ENCODE data around the gene MRPL17. TPM values are rescaled to one million over a fixed set of nuclear protein-coding genes. Genes with fewer than 3 reads are reported as not detected.

MRPL17 gene
- total and polyA plus RNA-seq, 5 donors from 2014 or later, result 10.0 to 35.5 (median 24.8) TPM

DNA sequence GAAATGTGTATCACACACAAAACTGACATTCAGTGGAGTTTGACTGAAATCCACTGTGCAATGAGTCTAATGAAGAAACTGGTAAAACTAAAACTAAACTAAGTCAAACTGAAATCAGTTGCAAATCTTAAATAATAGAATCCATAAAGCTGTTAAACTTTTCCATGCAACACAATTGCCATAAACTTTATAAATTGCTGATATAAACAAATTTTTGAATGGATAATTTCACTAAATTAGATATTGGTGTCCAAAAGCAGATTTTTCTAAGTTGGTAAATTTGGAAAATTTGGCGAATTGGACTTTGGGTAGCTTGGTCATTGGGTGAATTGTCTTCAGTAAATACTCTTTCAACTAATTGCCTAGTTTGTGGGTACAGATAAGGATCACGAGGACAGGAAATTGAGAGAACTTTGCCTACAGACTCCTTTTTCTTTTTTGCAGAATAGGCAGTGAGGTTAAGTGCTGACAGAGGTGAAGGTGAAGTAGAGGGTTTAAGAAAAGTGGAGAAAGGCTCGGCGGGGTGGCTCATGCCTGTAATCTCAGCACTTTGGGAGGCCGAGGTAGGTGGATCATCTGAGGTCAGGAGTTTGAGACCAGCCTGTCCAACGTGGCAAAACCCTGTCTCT lies 12.8 kb downstream of the MRPL17 start:
- ATAC-seq (ENCODE audit: low read depth in 2 of 2) (no peak), DNase-seq (peak in 1 of 3 donors; percentile 54)
- Histone ChIP-seq H3K4me3 (ENCODE audit: low read depth, low read length) (no peak overlapping the region), H3K27me3 (ENCODE audit: control insufficient read depth, insufficient read depth, low read length) (no peaks in the 10 kb centered on the region), H3K9me3 (ENCODE audit: control insufficient read depth in 2 of 2, low read length in 2 of 2) (no peaks in the 10 kb centered on the region), H3K27ac (ENCODE audit: insufficient read depth, low read length, poor library complexity, severe bottlenecking) (no peak overlapping the region), H3K36me3 (ENCODE audit: control insufficient read depth, insufficient read depth, low read length) (no peaks in the 10 kb centered on the region), H3K4me1 (ENCODE audit: control insufficient read depth, insufficient read depth, low read length, poor library complexity, severe bottlenecking) (peaks cover 26% of the 10 kb centered on the region)
- H3K27me3 Mint-ChIP-seq, result peaks cover 4% of the 10 kb centered on the region
- H3K4me3 Mint-ChIP-seq, result peak overlapping the region; percentile 11 to 83 (median 56)
- no peaks in the 10 kb centered on the region for H3K9me3 Mint-ChIP-seq
- peaks cover 36 to 76% (median 41%) of the 10 kb centered on the region in 4 donors for H3K4me1 Mint-ChIP-seq
- H3K27ac Mint-ChIP-seq, result peak overlapping the region in 2 of 3 donors; percentile 76 to 84
- H3K36me3 Mint-ChIP-seq, result no peaks in the 10 kb centered on the region

DNA sequence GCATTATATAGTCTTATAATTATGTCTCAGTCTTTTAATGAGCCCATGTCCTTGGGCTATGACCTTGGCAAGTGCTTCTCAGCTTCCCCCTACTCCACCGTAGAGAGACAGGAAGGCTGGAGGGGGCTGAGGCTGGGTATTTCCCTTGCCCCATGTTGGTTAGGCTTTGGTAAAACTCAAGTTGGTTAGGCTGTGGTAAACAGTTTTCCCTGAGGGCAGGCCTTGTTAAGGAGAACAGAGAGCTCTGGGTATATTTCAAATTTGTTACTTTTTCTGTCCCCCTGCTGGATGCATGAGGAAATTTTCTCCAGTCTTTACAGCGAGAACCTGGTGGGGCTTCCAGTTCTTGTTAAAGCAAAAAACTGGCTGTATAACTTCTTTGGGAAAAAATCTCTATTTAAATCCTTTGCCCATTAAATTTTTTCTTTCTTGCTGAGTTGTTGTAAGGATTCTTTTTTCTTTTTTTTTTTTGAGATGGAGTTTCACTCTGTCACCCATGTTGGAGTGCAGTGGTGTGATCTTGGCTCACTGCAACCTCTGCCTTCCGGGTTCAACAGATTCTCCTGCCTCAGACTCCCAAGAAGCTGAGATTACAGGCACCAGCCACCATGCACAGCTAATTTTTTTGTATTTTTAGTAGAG lies 15.3 kb downstream of the MRPL17 start:
- Histone ChIP-seq H3K4me3 (ENCODE audit: low read depth, low read length) (no peak overlapping the region), H3K9me3 (ENCODE audit: control insufficient read depth in 2 of 2, low read length in 2 of 2) (no peaks in the 10 kb centered on the region), H3K4me1 (ENCODE audit: control insufficient read depth, insufficient read depth, low read length, poor library complexity, severe bottlenecking) (peaks cover 14% of the 10 kb centered on the region), H3K27ac (ENCODE audit: insufficient read depth, low read length, poor library complexity, severe bottlenecking) (no peak overlapping the region), H3K36me3 (ENCODE audit: control insufficient read depth, insufficient read depth, low read length) (no peaks in the 10 kb centered on the region), H3K27me3 (ENCODE audit: control insufficient read depth, insufficient read depth, low read length) (no peaks in the 10 kb centered on the region)
- Mint-ChIP-seq H3K4me1 (peaks cover 22 to 59% (median 32%) of the 10 kb centered on the region in 4 donors), H3K27me3 (peaks cover 11% of the 10 kb centered on the region), H3K27ac (no peak overlapping the region), H3K4me3 (no peak overlapping the region), H3K9me3 (peaks cover 0 to 3% (median 0%) of the 10 kb centered on the region in 7 donors), H3K36me3 (no peaks in the 10 kb centered on the region)
- DNase-seq, result peak in 2 of 3 donors; percentile 47 to 67
- peak; percentile 43 to 44 for ATAC-seq (ENCODE audit: low read depth in 2 of 2)

DNA sequence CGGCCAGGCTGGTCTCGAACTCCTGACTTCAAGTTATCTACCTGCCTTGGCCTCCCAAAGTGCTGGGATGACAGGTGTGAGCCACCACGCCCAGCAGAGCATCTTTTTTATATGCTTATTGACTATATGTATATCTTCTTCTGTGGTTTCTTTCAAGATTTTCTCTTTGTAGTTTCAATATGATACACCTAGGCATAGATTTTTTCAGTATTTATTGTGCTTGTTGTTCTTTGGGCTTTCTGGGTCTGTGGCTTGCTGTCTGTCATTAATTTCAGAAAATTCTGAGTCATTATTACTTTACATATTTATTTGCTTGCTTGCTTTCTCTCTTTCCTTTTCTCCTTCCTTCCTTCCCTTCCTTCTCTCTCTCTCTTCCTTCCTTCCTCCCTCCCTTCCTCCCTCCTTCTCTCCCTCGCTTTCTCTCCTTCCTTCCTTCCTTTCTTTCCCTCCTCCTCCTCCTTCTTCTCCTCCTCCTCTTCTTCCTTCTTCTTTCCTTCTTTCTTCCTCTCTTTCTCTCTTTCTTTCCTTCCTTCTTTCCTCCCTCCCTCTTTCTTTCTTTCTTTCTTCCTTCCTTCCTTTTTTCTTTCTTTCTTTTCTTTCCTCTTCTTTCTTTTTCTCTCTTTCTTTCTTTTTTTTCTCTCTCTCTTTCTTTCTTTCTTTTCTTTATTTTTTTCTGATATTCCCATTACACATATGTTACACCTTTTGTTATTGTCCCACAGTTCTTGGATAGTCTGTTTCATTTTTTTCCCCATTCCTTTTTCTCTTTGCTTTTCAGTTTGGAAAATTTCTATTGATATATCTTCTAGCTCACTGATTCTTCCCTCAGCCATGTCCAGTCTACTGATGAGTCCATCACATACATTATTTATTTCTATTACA lies 16.6 kb downstream of the MRPL17 start:
- Mint-ChIP-seq H3K27me3 (peaks cover 11% of the 10 kb centered on the region), H3K4me3 (no peak overlapping the region), H3K9me3 (peaks cover 0 to 3% (median 0%) of the 10 kb centered on the region in 7 donors), H3K27ac (peak overlapping the region in 1 of 3 donors; percentile 10), H3K36me3 (no peaks in the 10 kb centered on the region), H3K4me1 (peaks cover 16 to 46% (median 23%) of the 10 kb centered on the region in 4 donors)
- DNase-seq (peak in 1 of 3 donors; percentile 29), ATAC-seq (ENCODE audit: low read depth in 2 of 2) (no peak)
- Histone ChIP-seq H3K36me3 (ENCODE audit: control insufficient read depth, insufficient read depth, low read length) (no peaks in the 10 kb centered on the region), H3K9me3 (ENCODE audit: control insufficient read depth in 2 of 2, low read length in 2 of 2) (no peaks in the 10 kb centered on the region), H3K27ac (ENCODE audit: insufficient read depth, low read length, poor library complexity, severe bottlenecking) (no peak overlapping the region), H3K4me3 (ENCODE audit: low read depth, low read length) (no peak overlapping the region), H3K27me3 (ENCODE audit: control insufficient read depth, insufficient read depth, low read length) (no peaks in the 10 kb centered on the region), H3K4me1 (ENCODE audit: control insufficient read depth, insufficient read depth, low read length, poor library complexity, severe bottlenecking) (peaks cover 14% of the 10 kb centered on the region)

DNA sequence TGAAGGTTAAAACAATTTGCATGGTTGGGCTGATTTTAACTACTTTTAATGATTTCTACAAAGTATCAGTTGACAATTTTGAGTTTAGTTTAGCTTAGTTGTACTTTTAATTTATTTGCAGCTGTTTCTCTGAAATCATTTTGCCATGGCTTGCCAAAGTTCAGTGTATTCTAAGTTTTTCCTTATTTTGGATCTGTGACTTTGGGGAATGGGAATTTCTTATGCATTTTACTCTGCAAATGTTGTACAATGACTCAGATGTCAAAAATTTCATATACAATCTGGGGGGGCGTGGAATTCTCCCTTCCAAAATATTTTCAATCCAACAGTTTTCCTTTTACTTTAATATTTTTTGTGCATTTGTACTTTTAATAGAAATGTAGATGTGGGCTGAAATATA lies 18.6 kb downstream of the MRPL17 start:
- DNase-seq, result no peak

DNA sequence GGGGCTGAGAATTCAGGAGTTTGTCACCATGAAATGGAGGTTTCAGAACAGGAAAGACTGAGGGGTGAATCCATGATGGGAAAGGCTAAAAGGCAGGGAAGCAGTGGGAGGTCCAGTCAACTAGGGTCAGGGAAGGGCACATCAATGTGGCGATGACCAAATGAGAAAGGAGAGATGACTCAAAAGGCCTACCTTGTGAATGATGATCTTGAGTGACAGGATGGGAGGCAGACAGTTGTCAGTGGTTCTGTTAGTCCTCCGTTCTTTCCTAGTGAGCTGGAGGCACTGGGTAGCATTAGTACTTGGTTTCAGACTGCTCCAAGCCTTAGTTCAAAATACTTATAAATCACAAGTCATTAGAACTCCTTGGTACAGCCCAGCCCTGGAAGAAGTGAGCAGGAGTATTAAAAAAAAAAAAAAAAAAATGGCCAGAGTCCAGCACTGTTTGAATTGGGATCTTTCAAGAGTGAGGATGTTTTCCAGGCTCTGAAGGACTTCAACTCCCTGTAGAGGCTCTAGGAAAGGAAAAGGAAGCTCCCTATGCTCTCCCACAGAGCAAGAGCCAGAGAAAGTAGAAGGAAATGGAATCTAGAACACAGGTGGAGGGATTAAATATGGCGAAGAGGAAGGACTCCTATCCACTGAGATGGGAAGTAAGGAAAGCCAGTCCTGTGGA lies 19.2 kb downstream of the MRPL17 start:
- no peaks in the 10 kb centered on the region for H3K36me3 ChIP-seq (ENCODE audit: control insufficient read depth, insufficient read depth, low read length)
- peaks cover 11% of the 10 kb centered on the region for H3K27me3 Mint-ChIP-seq
- H3K36me3 Mint-ChIP-seq, result no peaks in the 10 kb centered on the region
- H3K4me3 ChIP-seq (ENCODE audit: low read depth, low read length), result no peak overlapping the region
- peak overlapping the region in 2 of 3 donors; percentile 21 to 31 for H3K27ac Mint-ChIP-seq
- no peaks in the 10 kb centered on the region for H3K9me3 ChIP-seq (ENCODE audit: control insufficient read depth in 2 of 2, low read length in 2 of 2)
- no peak overlapping the region for H3K27ac ChIP-seq (ENCODE audit: insufficient read depth, low read length, poor library complexity, severe bottlenecking)
- DNase-seq (no peak), ATAC-seq (ENCODE audit: low read depth in 2 of 2) (no peak)
- H3K9me3 Mint-ChIP-seq, result peaks cover 0 to 3% (median 0%) of the 10 kb centered on the region in 7 donors
- no peak overlapping the region for H3K4me3 Mint-ChIP-seq
- no peaks in the 10 kb centered on the region for H3K27me3 ChIP-seq (ENCODE audit: control insufficient read depth, insufficient read depth, low read length)
- H3K4me1 ChIP-seq (ENCODE audit: control insufficient read depth, insufficient read depth, low read length, poor library complexity, severe bottlenecking), result no peaks in the 10 kb centered on the region
- peaks cover 0 to 28% (median 10%) of the 10 kb centered on the region in 4 donors for H3K4me1 Mint-ChIP-seq

More for the DNA sequence above, 18.6 kb downstream of the MRPL17 start:
- H3K27ac Mint-ChIP-seq, result no peak overlapping the region
- Histone ChIP-seq H3K4me1 (ENCODE audit: control insufficient read depth, insufficient read depth, low read length, poor library complexity, severe bottlenecking) (no peaks in the 10 kb centered on the region), H3K4me3 (ENCODE audit: low read depth, low read length) (no peak overlapping the region), H3K27me3 (ENCODE audit: control insufficient read depth, insufficient read depth, low read length) (no peaks in the 10 kb centered on the region), H3K9me3 (ENCODE audit: control insufficient read depth in 2 of 2, low read length in 2 of 2) (no peaks in the 10 kb centered on the region), H3K27ac (ENCODE audit: insufficient read depth, low read length, poor library complexity, severe bottlenecking) (no peak overlapping the region), H3K36me3 (ENCODE audit: control insufficient read depth, insufficient read depth, low read length) (no peaks in the 10 kb centered on the region)
- H3K4me3 Mint-ChIP-seq, result no peak overlapping the region
- H3K27me3 Mint-ChIP-seq, result peaks cover 11% of the 10 kb centered on the region
- peaks cover 0 to 3% (median 0%) of the 10 kb centered on the region in 7 donors for H3K9me3 Mint-ChIP-seq
- ATAC-seq (ENCODE audit: low read depth in 2 of 2), result no peak
- H3K36me3 Mint-ChIP-seq, result no peaks in the 10 kb centered on the region
- H3K4me1 Mint-ChIP-seq, result peaks cover 2 to 28% (median 10%) of the 10 kb centered on the region in 4 donors

GRCh38 chr11:6660712-6661111 lies 22.4 kb downstream of the MRPL17 start:
- ATAC-seq (ENCODE audit: low read depth in 2 of 2) (no peak), DNase-seq (no peak)
- Histone ChIP-seq H3K36me3 (ENCODE audit: control insufficient read depth, insufficient read depth, low read length) (no peaks in the 10 kb centered on the region), H3K27me3 (ENCODE audit: control insufficient read depth, insufficient read depth, low read length) (peaks cover 13% of the 10 kb centered on the region), H3K27ac (ENCODE audit: insufficient read depth, low read length, poor library complexity, severe bottlenecking) (no peak overlapping the region), H3K9me3 (ENCODE audit: control insufficient read depth in 2 of 2, low read length in 2 of 2) (no peaks in the 10 kb centered on the region), H3K4me3 (ENCODE audit: low read depth, low read length) (no peak overlapping the region), H3K4me1 (ENCODE audit: control insufficient read depth, insufficient read depth, low read length, poor library complexity, severe bottlenecking) (no peaks in the 10 kb centered on the region)
- H3K9me3 Mint-ChIP-seq, result peaks cover 0 to 4% (median 0%) of the 10 kb centered on the region in 7 donors
- no peak overlapping the region for H3K27ac Mint-ChIP-seq
- peaks cover 23% of the 10 kb centered on the region for H3K27me3 Mint-ChIP-seq
- H3K4me3 Mint-ChIP-seq, result no peak overlapping the region
- no peaks in the 10 kb centered on the region for H3K36me3 Mint-ChIP-seq
- H3K4me1 Mint-ChIP-seq, result peaks cover 0 to 15% (median 2%) of the 10 kb centered on the region in 4 donors

DNA sequence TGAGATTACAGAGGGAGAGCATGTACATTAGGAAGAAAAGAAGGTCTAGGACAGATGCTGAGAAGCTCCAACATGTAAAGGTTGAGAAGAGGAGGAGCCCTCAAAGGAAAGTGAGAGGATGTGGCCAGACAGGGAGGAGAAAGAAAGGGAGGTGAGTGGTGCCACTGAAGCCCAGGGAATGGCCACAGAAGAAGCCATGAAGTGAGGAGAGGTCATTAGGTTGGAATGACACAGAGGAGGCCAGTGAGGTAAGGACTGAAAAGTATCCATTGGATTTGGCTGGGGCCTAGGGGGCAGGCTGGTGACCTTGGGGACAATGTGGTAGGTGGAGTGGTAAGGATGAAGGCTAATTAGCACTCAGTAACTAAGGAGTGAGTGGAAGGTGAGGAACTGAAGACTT lies 24.5 kb downstream of the MRPL17 start:
- H3K4me1 Mint-ChIP-seq, result peaks cover 0 to 12% (median 2%) of the 10 kb centered on the region in 4 donors
- H3K4me1 ChIP-seq (ENCODE audit: control insufficient read depth, insufficient read depth, low read length, poor library complexity, severe bottlenecking), result peaks cover 4% of the 10 kb centered on the region
- no peaks in the 10 kb centered on the region for H3K9me3 ChIP-seq (ENCODE audit: control insufficient read depth in 2 of 2, low read length in 2 of 2)
- no peaks in the 10 kb centered on the region for H3K36me3 Mint-ChIP-seq
- no peak overlapping the region for H3K4me3 Mint-ChIP-seq
- H3K27ac Mint-ChIP-seq, result no peak overlapping the region
- H3K9me3 Mint-ChIP-seq, result peaks cover 0 to 4% (median 0%) of the 10 kb centered on the region in 7 donors
- no peaks in the 10 kb centered on the region for H3K36me3 ChIP-seq (ENCODE audit: control insufficient read depth, insufficient read depth, low read length)
- H3K27me3 Mint-ChIP-seq, result peaks cover 18% of the 10 kb centered on the region
- H3K4me3 ChIP-seq (ENCODE audit: low read depth, low read length), result no peak overlapping the region
- DNase-seq (no peak), ATAC-seq (ENCODE audit: low read depth in 2 of 2) (no peak)
- peaks cover 18% of the 10 kb centered on the region for H3K27me3 ChIP-seq (ENCODE audit: control insufficient read depth, insufficient read depth, low read length)
- no peak overlapping the region for H3K27ac ChIP-seq (ENCODE audit: insufficient read depth, low read length, poor library complexity, severe bottlenecking)

Measured in CD4-positive, CD25-positive, alpha-beta regulatory T cell (primary cell).